Middle frontal gyrus (tissue), 1 donor: ENCODE results near the gene DOCK6.
"Not testable (repeated sequence)": the region's sequence is repeated elsewhere in the genome, so short reads cannot be mapped to it uniquely, and the experiment has no call there.

Source experiments
- DNase-seq: peaks from one replicate; pipeline ENCODE4 v3.0.0-alpha.2; 2015; ENCODE audit warnings: low spot score; ENCODE audit errors: extremely low spot score

DOCK6 gene

GRCh38 chr19:11176466-11177193 lies 85.7 kb downstream of the DOCK6 start:
- DNase-seq, result no peak

GRCh38 chr19:11175920-11176319 lies 86.4 kb downstream of the DOCK6 start:
- DNase-seq, result no peak

GRCh38 chr19:11174336-11174735 lies 88.0 kb downstream of the DOCK6 start:
- DNase-seq, result no peak

- no peak for DNase-seq
Observed at GRCh38 chr19:11173516-11174155, 88.7 kb downstream of the DOCK6 start.

- no peak for DNase-seq
Observed at GRCh38 chr19:11172576-11172975, 89.7 kb downstream of the DOCK6 start.

GRCh38 chr19:11171144-11171543 lies 91.2 kb downstream of the DOCK6 start:
- no peak for DNase-seq

GRCh38 chr19:11169896-11170678 lies 92.2 kb downstream of the DOCK6 start:
- DNase-seq, result no peak

GRCh38 chr19:11168568-11168967 lies 93.8 kb downstream of the DOCK6 start:
- DNase-seq, result no peak

- DNase-seq, result no peak
Observed at GRCh38 chr19:11166281-11167142, 95.8 kb downstream of the DOCK6 start.

GRCh38 chr19:11165486-11166030 lies 96.8 kb downstream of the DOCK6 start:
- DNase-seq, result no peak

- peak; percentile 31 for DNase-seq
Observed at GRCh38 chr19:11164879-11165406, 97.4 kb downstream of the DOCK6 start.

- DNase-seq, result no peak
Observed at GRCh38 chr19:11164296-11164695, 98.0 kb downstream of the DOCK6 start.

GRCh38 chr19:11160440-11160768 lies 101.9 kb downstream of the DOCK6 start:
- not testable (repeated sequence) for DNase-seq

- no peak for DNase-seq
Observed at GRCh38 chr19:11159598-11160439, 102.5 kb downstream of the DOCK6 start.

GRCh38 chr19:11155373-11156120 lies 106.8 kb downstream of the DOCK6 start, which contains the start of gene SPC24:
Gene SPC24, minus strand, starts transcription at chr19:11155782. Its CDS starts 6 bp downstream, at chr19:11155776.
- DNase-seq, result peak; percentile 96

GRCh38 chr19:11154683-11155047 lies 107.7 kb downstream of the DOCK6 start:
- no peak for DNase-seq

GRCh38 chr19:11152318-11153062 lies 109.8 kb downstream of the DOCK6 start:
- no peak for DNase-seq

GRCh38 chr19:11151181-11151580 lies 111.1 kb downstream of the DOCK6 start:
- DNase-seq, result no peak
